DND-41 (cell line): ENCODE measurements around the gene RNF183.
"Not testable (repeated sequence)": the region's sequence is repeated elsewhere in the genome, so short reads cannot be mapped to it uniquely, and the experiment has no call there.

Source experiments
- CTCF ChIP-seq: IDR thresholded peaks from 2 replicates; pipeline ENCODE4 v1.5.1; 2012; ENCODE audit warnings: borderline replicate concordance, low read length, moderate library complexity, mild to moderate bottlenecking; ENCODE audit not compliant: poor library complexity, severe bottlenecking; ENCODE audit errors: extremely low read depth
- EZH2 ChIP-seq: IDR thresholded peaks from 3 replicates; pipeline ENCODE4 v1.6.1; 2012; ENCODE audit warnings: borderline replicate concordance, low read depth, mild to moderate bottlenecking, moderate library complexity, low read length, inconsistent platforms; ENCODE audit not compliant: severe bottlenecking

DNA sequence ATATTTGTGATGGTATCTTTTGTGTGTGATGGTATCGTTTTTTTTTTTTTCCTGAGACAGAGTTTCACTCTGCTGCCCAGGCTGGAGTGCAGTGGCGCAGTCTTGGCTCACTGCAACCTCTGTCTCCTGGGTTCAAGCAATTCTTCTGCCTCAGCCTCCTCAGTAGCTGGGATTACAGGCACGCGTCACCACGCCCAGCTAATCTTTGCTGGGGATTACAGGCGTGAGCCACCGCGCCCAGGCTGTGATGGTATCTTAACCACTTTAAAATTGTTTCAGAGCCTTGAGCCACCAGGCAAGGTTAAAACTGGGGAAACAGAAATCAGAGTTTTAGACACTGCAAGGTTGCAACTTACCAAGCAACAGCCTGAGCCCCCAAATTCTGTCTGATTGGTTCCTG is 6.9 kb downstream of the RNF183 start:
- not testable (repeated sequence) for TF ChIP-seq CTCF, EZH2
